Esophagus squamous epithelium (tissue), 5 donors: Measurements from ENCODE around the gene FYN. TPM values are rescaled to one million over a fixed set of nuclear protein-coding genes. Genes with fewer than 3 reads are reported as not detected.
A peak's percentile ranks its signal among the peaks of the same experiment; 100 is the strongest.

ENCODE experiments used
- DNase-seq: peaks from one replicate; lab custom pipeline; 2025; lab: John Stamatoyannopoulos, UW
- H3K27ac ChIP-seq, 4 donors: fragments of 200-600 bp; sonication (generic); one replicate each; pipeline ENCODE4 v1.5.1; 2016 to 2019; ENCODE audit warnings: mild to moderate bottlenecking in 1 of 4
- H3K27me3 ChIP-seq, 4 donors: fragments of 200-600 bp; sonication (generic); 1 replicate in 3 of 4; 2 replicates in 1 of 4; pipeline versions ENCODE4 v1.5.1 to v1.6.0; 2017 to 2021; ENCODE audit warnings: antibody characterized with exemption in 1 of 4
- H3K36me3 ChIP-seq, 3 donors: fragments of 200-600 bp; sonication (generic); one replicate each; pipeline ENCODE4 v1.5.1; 2016 to 2019
- H3K4me1 ChIP-seq, 3 donors: fragments of 200-600 bp; sonication (generic); one replicate each; pipeline ENCODE4 v1.5.1; 2017 to 2019
- H3K4me3 ChIP-seq, 4 donors: fragments of 200-600 bp; sonication (generic); 1 replicate in 3 of 4; 2 replicates in 1 of 4; pipeline ENCODE4 v1.5.1; 2016 to 2019; ENCODE audit warnings: mild to moderate bottlenecking in 2 of 4, moderate library complexity in 1 of 4
- H3K9me3 ChIP-seq, 3 donors: fragments of 200-600 bp; sonication (generic); one replicate each; pipeline ENCODE4 v1.5.1; 2016 to 2019
- CTCF ChIP-seq, 6 experiments: fragments of 450-650 bp in 4 of 6; fragments of 200-600 bp in 2 of 6; sonication (generic) in 2 of 6; IDR thresholded peaks; one replicate each; pipeline ENCODE4 v1.5.1; 2016 to 2019; ENCODE audit warnings: antibody characterized with exemption in 6 of 6, mild to moderate bottlenecking in 4 of 6, moderate library complexity in 4 of 6
- POLR2A ChIP-seq, 4 donors: fragments of 450-650 bp; IDR thresholded peaks; one replicate each; pipeline ENCODE4 v1.6.1; 2017; ENCODE audit warnings: antibody characterized with exemption in 4 of 4, mild to moderate bottlenecking in 4 of 4, moderate library complexity in 3 of 4
- WGBS, 2 donors: methylation state at CpG; one replicate each; pipeline ENCODE4 v1.1.5; 2018; 5-methylcytosine and 5-hydroxymethylcytosine counted together
- intact Hi-C: fragments of 100-400 bp; cut with DNase I; formaldehyde crosslinking; loops from one replicate; pipeline ENCODE4 v1.15.0; 2022
- total RNA-seq, 4 donors: library from RNA; depleted of rRNA; stranded (reverse); fragments of >200 nt; gene quantifications; one replicate each; pipeline ENCODE4 v1.1.0, GENCODE V29; 2016
- donor health status: DM: yes; HTN: yes; CAD: no.

The FYN gene
- total RNA-seq, 4 donors from 2014 or later = 11.8 to 54.6 (median 21.4) TPM

- intact Hi-C loops = no loop called here
- DNase-seq = no peak
- TF ChIP-seq CTCF (IDR thresholded peaks at IDR 0.05) (no peak), POLR2A (IDR thresholded peaks at IDR 0.05) (no peak)
- Histone ChIP-seq H3K27me3 (peaks cover 0 to 10% (median 0%) of the 10 kb centered on the region in 4 donors), H3K9me3 (no peaks in the 10 kb centered on the region), H3K27ac (no peak overlapping the region), H3K4me1 (no peaks in the 10 kb centered on the region), H3K36me3 (peaks cover 0 to 42% (median 0%) of the 10 kb centered on the region in 3 donors), H3K4me3 (no peak overlapping the region)
- 80 to 95% methylated on average over 6 of the region's 6 CpGs for WGBS, 2 donors
Measured at GRCh38 chr6:111699123-111699522, 174.1 kb downstream of the FYN start.

- H3K27me3 ChIP-seq = peaks cover 0 to 4% (median 0%) of the 10 kb centered on the region in 4 donors
- no peak for DNase-seq
- intact Hi-C loops = no loop called here
- no peak overlapping the region for H3K27ac ChIP-seq
- H3K4me3 ChIP-seq = no peak overlapping the region
- peaks cover 0 to 44% (median 0%) of the 10 kb centered on the region in 3 donors for H3K36me3 ChIP-seq
- H3K9me3 ChIP-seq = no peaks in the 10 kb centered on the region
- peaks cover 0 to 12% (median under 1%) of the 10 kb centered on the region in 3 donors for H3K4me1 ChIP-seq
- TF ChIP-seq CTCF (IDR thresholded peaks at IDR 0.05) (no peak), POLR2A (IDR thresholded peaks at IDR 0.05) (no peak)
Measured at GRCh38 chr6:111696814-111697213, 176.4 kb downstream of the FYN start.

GRCh38 chr6:111692327-111693164 is 180.7 kb downstream of the FYN start:
- DNase-seq = no peak
- peaks cover 0 to 34% (median 6%) of the 10 kb centered on the region in 3 donors for H3K4me1 ChIP-seq
- TF ChIP-seq CTCF (IDR thresholded peaks at IDR 0.05) = no peak
- TF ChIP-seq POLR2A (IDR thresholded peaks at IDR 0.05) = no peak
- intact Hi-C loops = no loop called here
- H3K9me3 ChIP-seq = no peaks in the 10 kb centered on the region
- peaks cover 0 to 42% (median 3%) of the 10 kb centered on the region in 3 donors for H3K36me3 ChIP-seq
- 58% methylated on average over 15 to 17 of the region's 17 CpGs for WGBS, 2 donors
- H3K27me3 ChIP-seq = no peaks in the 10 kb centered on the region
- no peak overlapping the region for H3K4me3 ChIP-seq
- H3K27ac ChIP-seq = peak overlapping the region in 1 of 4 donors; percentile 2

- Histone ChIP-seq H3K27me3 (no peaks in the 10 kb centered on the region), H3K9me3 (no peaks in the 10 kb centered on the region), H3K27ac (peak overlapping the region in 2 of 4 donors; percentile 2 to 36), H3K36me3 (peaks cover 0 to 42% (median 3%) of the 10 kb centered on the region in 3 donors), H3K4me3 (no peak overlapping the region), H3K4me1 (peaks cover 0 to 43% (median 9%) of the 10 kb centered on the region in 3 donors)
- intact Hi-C loops = no loop called here
- TF ChIP-seq CTCF (IDR thresholded peaks at IDR 0.05) (no peak), POLR2A (IDR thresholded peaks at IDR 0.05) (no peak)
- WGBS, 2 donors = 70 to 77% methylated on average over 7 of the region's 7 CpGs
- DNase-seq = no peak
Measured at GRCh38 chr6:111691345-111692225, 181.7 kb downstream of the FYN start.
